Fibroblast of lung (primary cell): ENCODE measurements around the gene EWSR1.
A peak's percentile ranks its signal among the peaks of the same experiment; 100 is the strongest.

Experiments
- CTCF ChIP-seq, 2 donors: IDR thresholded peaks in 1 of 2; conservative IDR thresholded peaks in 1 of 2; 1 replicate in 1 of 2; 2 replicates in 1 of 2; pipeline ENCODE4 v1.5.1; 2011 to 2012; ENCODE audit warnings: low read length in 2 of 2, control low read depth in 1 of 2, inconsistent platforms in 1 of 2, low read depth in 1 of 2, mild to moderate bottlenecking in 1 of 2
- EZH2 ChIP-seq: IDR thresholded peaks from 2 replicates; pipeline ENCODE4 v1.5.1; 2012; ENCODE audit warnings: low read length, control low read depth, mild to moderate bottlenecking; ENCODE audit errors: missing control alignments

- peak; percentile 98 for TF ChIP-seq CTCF (conservative IDR thresholded peaks at IDR 0.05 in 1 of 2, IDR thresholded peaks at IDR 0.05 in 1 of 2; ENCODE audit: low read depth in 1 of 2, low read length in 2 of 2)
- no peak for TF ChIP-seq EZH2
These were observed 22.3 kb upstream of the EWSR1 start for GRCh38 chr22:29245626-29246385.
